GM12878 (cell line): ENCODE results near the gene ACER3. TPM values are rescaled to one million over a fixed set of nuclear protein-coding genes. Genes with fewer than 3 reads are reported as not detected.

Source experiments
- ATAC-seq: fragments of 200-7000 bp; cut with Tn5 transposase; 3 replicates; pipeline ENCODE4 v1.9.1; 2020; ENCODE audit warnings: mild to moderate bottlenecking, moderate library complexity
- BruUV-seq: library from RNA; stranded (reverse); fragments of 400-500 nt; replicated peaks from 2 replicates; lab custom pipeline; 2021; lab: Mats Ljungman, UMichigan
- CTCF ChIA-PET: fragments of 300-600 bp; sonication (Branson Sonifier 250); formaldehyde crosslinking; extraction: SDS; loops from one replicate; lab custom pipeline; 2021; ENCODE audit warnings: inconsistent platforms; lab: Yijun Ruan, JAX
- POLR2A ChIA-PET: fragments of 350-600 bp; formaldehyde crosslinking; extraction: SDS; loops from one replicate; lab custom pipeline; 2021; ENCODE audit warnings: inconsistent platforms; lab: Charles Lee
- RAD21 ChIA-PET: fragments of 300-600 bp; sonication (Branson Sonifier 250); formaldehyde crosslinking; loops from one replicate; lab custom pipeline; 2023; ENCODE audit warnings: antibody characterized with exemption; ENCODE audit not compliant: unreplicated experiment; lab: Charles Lee
- SMC1A ChIA-PET: fragments of 300-600 bp; sonication (Branson Sonifier 250); formaldehyde crosslinking; loops from one replicate; lab custom pipeline; 2023; ENCODE audit not compliant: unreplicated experiment, uncharacterized antibody; lab: Charles Lee
- DNase-seq: peaks from one replicate; pipeline ENCODE4 v3.0.0-alpha.2; 2011; ENCODE audit warnings: low read depth, low spot score
- FAIRE-seq: peaks from 3 replicates; lab custom pipeline; 2011; peaks lifted over from hg19 to GRCh38; lab: Jason Lieb, UNC
- H2AFZ ChIP-seq: 2 replicates; pipeline ENCODE4 v1.6.0; 2011; ENCODE audit warnings: low read depth, low read length, control low read depth; ENCODE audit not compliant: control insufficient read depth
- H3K27ac ChIP-seq: 2 replicates; pipeline ENCODE4 v1.5.1; 2011; ENCODE audit warnings: control low read depth; ENCODE audit not compliant: control insufficient read depth, insufficient read depth
- H3K27me3 ChIP-seq, 2 experiments: replicated peaks in 1 of 2; 2 replicates each; pipeline versions ENCODE4 v1.6.0 to v1.6.1; 2011; ENCODE audit warnings: low read length in 1 of 2; ENCODE audit not compliant: control insufficient read depth in 2 of 2, insufficient read depth in 2 of 2
- H3K36me3 ChIP-seq, 2 experiments: 2 replicates each; pipeline ENCODE4 v1.5.1; 2011; ENCODE audit warnings: low read length in 1 of 2; ENCODE audit not compliant: control insufficient read depth in 2 of 2, insufficient read depth in 2 of 2
- H3K4me1 ChIP-seq: 2 replicates; pipeline ENCODE4 v1.6.1; 2011; ENCODE audit warnings: mild to moderate bottlenecking, low read length, moderate library complexity, mixed read lengths; ENCODE audit not compliant: control insufficient read depth, insufficient read depth
- H3K4me2 ChIP-seq: 2 replicates; pipeline ENCODE4 v1.6.0; 2011; ENCODE audit warnings: control low read depth; ENCODE audit not compliant: control insufficient read depth, insufficient read depth
- H3K4me3 ChIP-seq: fragments of 200-600 bp; sonication (generic); 2 replicates; pipeline ENCODE4 v1.5.1; 2016
- H3K79me2 ChIP-seq: 2 replicates; pipeline ENCODE4 v1.6.0; 2011; ENCODE audit warnings: low read length; ENCODE audit not compliant: control insufficient read depth, insufficient read depth
- H3K9ac ChIP-seq: 2 replicates; pipeline ENCODE4 v1.8.0; 2011; ENCODE audit warnings: low read length, control low read depth, mixed read lengths; ENCODE audit not compliant: control insufficient read depth, insufficient read depth
- H3K9me3 ChIP-seq: replicated peaks from 3 replicates; pipeline ENCODE4 v1.5.1; 2011; ENCODE audit warnings: mild to moderate bottlenecking, low read length; ENCODE audit not compliant: control insufficient read depth, insufficient read depth
- H4K20me1 ChIP-seq: 2 replicates; pipeline ENCODE4 v1.6.0; 2011; ENCODE audit not compliant: control insufficient read depth, insufficient read depth
- ATF3 ChIP-seq: IDR thresholded peaks from 2 replicates; pipeline ENCODE4 v1.6.1; 2011; ENCODE audit warnings: low read depth, mild to moderate bottlenecking, low read length, moderate library complexity, borderline replicate concordance; ENCODE audit errors: extremely low read depth
- CEBPZ ChIP-seq: fragments of 150-350 bp; IDR thresholded peaks from 2 replicates; pipeline ENCODE4 v1.6.1; 2016; ENCODE audit warnings: low read depth, low read length
- FOXM1 ChIP-seq: IDR thresholded peaks from 2 replicates; pipeline ENCODE4 v1.6.1; 2012; ENCODE audit warnings: low read depth, mild to moderate bottlenecking, inconsistent platforms, low read length, moderate library complexity
- IKZF1 ChIP-seq: fragments of 450-650 bp; conservative IDR thresholded peaks from 2 replicates; pipeline ENCODE4 v1.6.1; 2017; ENCODE audit warnings: antibody characterized with exemption, mild to moderate bottlenecking
- IKZF2 ChIP-seq, 2 experiments: fragments of 450-650 bp; IDR thresholded peaks; 2 replicates each; pipeline ENCODE4 v1.6.1; 2017; ENCODE audit warnings: mild to moderate bottlenecking in 2 of 2, moderate library complexity in 2 of 2
- KLF5 ChIP-seq: fragments of 450-650 bp; IDR thresholded peaks from 2 replicates; pipeline ENCODE4 v1.6.1; 2014; ENCODE audit warnings: mild to moderate bottlenecking; ENCODE audit not compliant: partially characterized antibody
- MEF2A ChIP-seq: IDR thresholded peaks from 2 replicates; pipeline ENCODE4 v1.6.1; 2011; ENCODE audit warnings: low read depth, mild to moderate bottlenecking, low read length, moderate library complexity; ENCODE audit not compliant: insufficient read depth
- MYB ChIP-seq: fragments of 150-350 bp; IDR thresholded peaks from 2 replicates; pipeline ENCODE4 v1.6.1; 2014; ENCODE audit warnings: mild to moderate bottlenecking, low read depth, low read length, borderline replicate concordance
- NBN ChIP-seq: fragments of 450-650 bp; IDR thresholded peaks from 2 replicates; pipeline ENCODE4 v1.6.1; 2016
- NFYA ChIP-seq: IDR thresholded peaks from 2 replicates; pipeline ENCODE4 v1.6.1; 2011; ENCODE audit warnings: low read depth, mild to moderate bottlenecking, low read length, improper control_type of control experiment, borderline replicate concordance
- NR2C1 ChIP-seq: fragments of 450-650 bp; IDR thresholded peaks from 2 replicates; pipeline ENCODE4 v1.6.1; 2017; ENCODE audit warnings: antibody characterized with exemption, mild to moderate bottlenecking, moderate library complexity
- SMAD1 ChIP-seq: fragments of 450-650 bp; IDR thresholded peaks from 2 replicates; pipeline ENCODE4 v1.6.1; 2018; ENCODE audit warnings: mild to moderate bottlenecking, low read depth; ENCODE audit not compliant: partially characterized antibody
- SP1 ChIP-seq: IDR thresholded peaks from one replicate; pipeline ENCODE4 v1.6.1; 2011; ENCODE audit warnings: low read depth, low read length
- SREBF2 ChIP-seq: IDR thresholded peaks from 2 replicates; pipeline ENCODE4 v1.6.1; 2012; ENCODE audit warnings: mild to moderate bottlenecking, low read length
- TCF12 ChIP-seq: IDR thresholded peaks from 2 replicates; pipeline ENCODE4 v1.6.1; 2011; ENCODE audit warnings: low read depth, mild to moderate bottlenecking, low read length
- WRNIP1 ChIP-seq: IDR thresholded peaks from 2 replicates; pipeline ENCODE4 v1.6.1; 2011; ENCODE audit warnings: low read depth, low read length, improper control_type of control experiment, borderline replicate concordance
- WGBS: methylation state at CpG from one replicate; pipeline ENCODE4 v1.1.6; 2016; ENCODE audit warnings: low lambda C conversion rate; ENCODE audit not compliant: insufficient replicate concordance, insufficient coverage; ENCODE audit errors: missing lambda C conversion rate; 5-methylcytosine and 5-hydroxymethylcytosine counted together
- in situ Hi-C: fragments of 300-500 bp; cut with MboI; formaldehyde crosslinking; loops from 9 replicates; pipeline ENCODE4 v1.14.3; 2018; ENCODE audit warnings: mixed read lengths
- intact Hi-C: fragments of 100-400 bp; cut with micrococcal nuclease; formaldehyde crosslinking; loops from one replicate; pipeline ENCODE4 v1.14.2; 2022; ENCODE audit not compliant: unreplicated experiment
- polyA plus RNA-seq, 11 experiments: library from polyadenylated mRNA; depleted of rRNA in 4 of 11; unstranded in 6 of 11; stranded (reverse) in 5 of 11; fragments of >200 nt; fragmentation: Nextera tagmentation in 4 of 11; fragmentation: Illumina TruSeq in 1 of 11; extraction: Ambion mirVana in 4 of 11; extraction: Trizol in 1 of 11; gene quantifications; 1 replicate in 1 of 11; 2 replicates in 10 of 11; pipeline versions ENCODE4 v1.2.1 to v1.2.3, GENCODE V29; 2011 to 2016; ENCODE audit warnings: inconsistent platforms in 2 of 11, missing spikeins in 2 of 11, low read depth in 1 of 11
- total RNA-seq, 4 experiments: library from RNA; depleted of rRNA in 3 of 4; stranded (reverse); fragments of >200 nt in 3 of 4; fragmentation: Illumina TruSeq in 1 of 4; extraction: Trizol in 1 of 4; gene quantifications; 2 replicates each; pipeline versions ENCODE4 v1.2.1 to v1.2.3, GENCODE V29; 2013 to 2021

ACER3 gene
- total and polyA plus RNA-seq, 10 of the 15 experiments (the other 5 are each of a cell fraction or from before 2014, with no cell fraction given): 2.8 to 17.4 (median 10.3) TPM

GRCh38 chr11:76916712-76917111 is 56.0 kb downstream of the ACER3 start:
- in situ Hi-C loops (loop anchor here (5.0 kb wide), 1 partner anchor 104 kb away; no protein-coding TSS in a partner anchor), intact Hi-C loops (no loop called here)
- Histone ChIP-seq H4K20me1 (no peaks in the 10 kb centered on the region), H2AFZ (no peak overlapping the region), H3K27me3 (no peaks in the 10 kb centered on the region), H3K4me2 (no peak overlapping the region), H3K36me3 (no peaks in the 10 kb centered on the region), H3K4me3 (no peak overlapping the region), H3K79me2 (no peaks in the 10 kb centered on the region), H3K27ac (no peak overlapping the region), H3K9me3 (no peaks in the 10 kb centered on the region), H3K9ac (no peak overlapping the region), H3K4me1 (no peaks in the 10 kb centered on the region)
- ChIA-PET CTCF (interaction anchor here (4.5 to 7.7 kb wide), 4 partner anchors 10 to 174 kb away, joined by 45 to 229 read pairs (median 133); no protein-coding TSS in a partner anchor), POLR2A (no interaction called here), RAD21 (interaction anchor here (3.4 kb wide), 1 partner anchor 104 kb away, joined by 25 read pairs; no protein-coding TSS in a partner anchor), SMC1A (interaction anchor here (0.6 to 6.0 kb wide), 2 partner anchors 105 to 374 kb away, joined by 4 to 88 read pairs; no protein-coding TSS in a partner anchor)
- FAIRE-seq: no peak
- no TSS peak for BruUV-seq
- no peak for TF ChIP-seq NBN
- no peak for TF ChIP-seq ATF3
- no peak for TF ChIP-seq TCF12
- TF ChIP-seq CEBPZ: no peak
- no peak for TF ChIP-seq SREBF2
- TF ChIP-seq IKZF2 (IDR thresholded peaks at IDR 0.05): no peak
- TF ChIP-seq NFYA: no peak
- TF ChIP-seq MEF2A: no peak
- TF ChIP-seq KLF5: no peak
- TF ChIP-seq IKZF1: no peak
- no peak for TF ChIP-seq NR2C1
- TF ChIP-seq SP1: no peak
- TF ChIP-seq WRNIP1: no peak
- no peak for TF ChIP-seq FOXM1
- no peak for TF ChIP-seq MYB
- TF ChIP-seq SMAD1: no peak
- no peak for DNase-seq
- 7% methylated on average over 1 of the region's 1 CpG for WGBS
- no peak for ATAC-seq
